GM18861 (cell line): ENCODE measurements around the gene CHAT.

ENCODE experiments used
- ATAC-seq: cut with Tn5 transposase; IDR thresholded peaks from one replicate; pipeline ENCODE4 v1.9.1; 2021; ENCODE audit not compliant: unreplicated experiment

Gene CHAT

GRCh38 chr10:49627644-49628247, 13.9 kb downstream of the CHAT start:
- ATAC-seq: no peak

- ATAC-seq: no peak
These were observed 14.8 kb downstream of the CHAT start for GRCh38 chr10:49628599-49628998.

- ATAC-seq: no peak
These were observed 15.6 kb downstream of the CHAT start for GRCh38 chr10:49629431-49629881.

- ATAC-seq: no peak
These were observed 18.1 kb downstream of the CHAT start for GRCh38 chr10:49631975-49632374.

- ATAC-seq: no peak
These were observed 18.8 kb downstream of the CHAT start for GRCh38 chr10:49632406-49633317.

GRCh38 chr10:49633327-49634068, 19.7 kb downstream of the CHAT start:
- ATAC-seq: no peak

GRCh38 chr10:49634069-49634660, 20.3 kb downstream of the CHAT start:
- ATAC-seq: no peak

GRCh38 chr10:49642311-49642710, 28.5 kb downstream of the CHAT start:
- no peak for ATAC-seq

- ATAC-seq: no peak
These were observed 29.6 kb downstream of the CHAT start for GRCh38 chr10:49643241-49644034.

GRCh38 chr10:49644035-49644646, 30.3 kb downstream of the CHAT start:
- no peak for ATAC-seq

GRCh38 chr10:49645417-49645816, 31.6 kb downstream of the CHAT start:
- no peak for ATAC-seq

GRCh38 chr10:49645871-49646870, 32.3 kb downstream of the CHAT start:
- ATAC-seq: no peak

- ATAC-seq: no peak
These were observed 33.7 kb downstream of the CHAT start for GRCh38 chr10:49647554-49647953.

GRCh38 chr10:49647985-49648795, 34.4 kb downstream of the CHAT start:
- no peak for ATAC-seq

- ATAC-seq: no peak
These were observed 35.5 kb downstream of the CHAT start for GRCh38 chr10:49649294-49649693.

GRCh38 chr10:49649936-49650723, 36.3 kb downstream of the CHAT start:
- no peak for ATAC-seq

- ATAC-seq: no peak
These were observed 36.8 kb downstream of the CHAT start for GRCh38 chr10:49650724-49651034.
